Measurements from ENCODE around the gene RICTOR.

Gene RICTOR

GRCh38 chr5:39064450-39064849 is 9.7 kb downstream of the RICTOR start:
- ChIA-PET POLR2A (no interaction called here), CTCF (no interaction called here)
- DNase-seq (ENCODE audit: extremely low spot score): no peak

GRCh38 chr5:39063037-39063436 is 11.2 kb downstream of the RICTOR start:
- no peak for DNase-seq (ENCODE audit: extremely low spot score)
- POLR2A ChIA-PET: no interaction called here

More at GRCh38 chr5:39064450-39064849, 9.7 kb downstream of the RICTOR start:
- TF ChIP-seq SP1 (IDR thresholded peaks at IDR 0.05) (no peak), HDGF (IDR thresholded peaks at IDR 0.05; ENCODE audit: borderline replicate concordance) (no peak), ZNF384 (IDR thresholded peaks at IDR 0.05) (no peak), ELF4 (IDR thresholded peaks at IDR 0.05) (no peak), FOXA1 (IDR thresholded peaks at IDR 0.05) (no peak), TARDBP (IDR thresholded peaks at IDR 0.05) (no peak), CTBP1 (IDR thresholded peaks at IDR 0.05; ENCODE audit: borderline replicate concordance) (no peak), NFRKB (IDR thresholded peaks at IDR 0.05) (no peak), BHLHE40 (IDR thresholded peaks at IDR 0.05; ENCODE audit: borderline replicate concordance) (no peak), FOXK2 (IDR thresholded peaks at IDR 0.05) (no peak), SUZ12 (IDR thresholded peaks at IDR 0.05) (no peak), FOXM1 (IDR thresholded peaks at IDR 0.05; ENCODE audit: borderline replicate concordance) (no peak), L3MBTL2 (conservative IDR thresholded peaks at IDR 0.05) (no peak), PKNOX1 (IDR thresholded peaks at IDR 0.05) (no peak), ARNT (IDR thresholded peaks at IDR 0.05) (no peak)

GRCh38 chr5:39062530-39062929 is 11.7 kb downstream of the RICTOR start:
- DNase-seq (ENCODE audit: extremely low spot score): no peak

More at GRCh38 chr5:39063037-39063436, 11.2 kb downstream of the RICTOR start:
- TF ChIP-seq SP1 (IDR thresholded peaks at IDR 0.05) (no peak), HDGF (IDR thresholded peaks at IDR 0.05; ENCODE audit: borderline replicate concordance) (no peak), PKNOX1 (IDR thresholded peaks at IDR 0.05) (no peak), FOXA1 (IDR thresholded peaks at IDR 0.05) (no peak), LEF1 (IDR thresholded peaks at IDR 0.05; ENCODE audit: borderline replicate concordance) (no peak), BHLHE40 (IDR thresholded peaks at IDR 0.05; ENCODE audit: borderline replicate concordance) (no peak), NFRKB (IDR thresholded peaks at IDR 0.05) (no peak), SUZ12 (IDR thresholded peaks at IDR 0.05) (no peak), FOXM1 (IDR thresholded peaks at IDR 0.05; ENCODE audit: borderline replicate concordance) (no peak), ARNT (IDR thresholded peaks at IDR 0.05) (no peak), L3MBTL2 (conservative IDR thresholded peaks at IDR 0.05) (no peak), ZNF384 (IDR thresholded peaks at IDR 0.05) (no peak), FOXK2 (IDR thresholded peaks at IDR 0.05) (no peak), CTBP1 (IDR thresholded peaks at IDR 0.05; ENCODE audit: borderline replicate concordance) (no peak), ELF4 (IDR thresholded peaks at IDR 0.05) (no peak), TARDBP (IDR thresholded peaks at IDR 0.05) (no peak)
- CTCF ChIA-PET: no interaction called here

GRCh38 chr5:39062104-39062503 is 12.1 kb downstream of the RICTOR start:
- CTCF ChIA-PET: interaction anchor here (1.0 kb wide), 1 partner anchor 10 kb away, joined by 7 read pairs; no protein-coding TSS in a partner anchor
- POLR2A ChIA-PET: interaction anchor here (0.6 kb wide), 1 partner anchor 13 kb away, joined by 3 read pairs; no protein-coding TSS in a partner anchor
- DNase-seq (ENCODE audit: extremely low spot score): no peak
- TF ChIP-seq TARDBP (IDR thresholded peaks at IDR 0.05): no peak
- no peak for TF ChIP-seq NFRKB (IDR thresholded peaks at IDR 0.05)
- no peak for TF ChIP-seq CTBP1 (IDR thresholded peaks at IDR 0.05; ENCODE audit: borderline replicate concordance)
- TF ChIP-seq BHLHE40 (IDR thresholded peaks at IDR 0.05; ENCODE audit: borderline replicate concordance): no peak
- no peak for TF ChIP-seq SP1 (IDR thresholded peaks at IDR 0.05)
- TF ChIP-seq FOXA1 (IDR thresholded peaks at IDR 0.05): no peak
- TF ChIP-seq LEF1 (IDR thresholded peaks at IDR 0.05; ENCODE audit: borderline replicate concordance): no peak
- no peak for TF ChIP-seq HDGF (IDR thresholded peaks at IDR 0.05; ENCODE audit: borderline replicate concordance)
- TF ChIP-seq SUZ12 (IDR thresholded peaks at IDR 0.05): no peak
- TF ChIP-seq L3MBTL2 (conservative IDR thresholded peaks at IDR 0.05): no peak
- no peak for TF ChIP-seq PKNOX1 (IDR thresholded peaks at IDR 0.05)
- TF ChIP-seq ZNF384 (IDR thresholded peaks at IDR 0.05): no peak
- no peak for TF ChIP-seq ELF4 (IDR thresholded peaks at IDR 0.05)
- no peak for TF ChIP-seq FOXK2 (IDR thresholded peaks at IDR 0.05)
- TF ChIP-seq ARNT (IDR thresholded peaks at IDR 0.05): no peak
- no peak for TF ChIP-seq FOXM1 (IDR thresholded peaks at IDR 0.05; ENCODE audit: borderline replicate concordance)

More at GRCh38 chr5:39062530-39062929, 11.7 kb downstream of the RICTOR start:
- TF ChIP-seq FOXK2 (IDR thresholded peaks at IDR 0.05) (no peak), NFRKB (IDR thresholded peaks at IDR 0.05) (no peak), SP1 (IDR thresholded peaks at IDR 0.05) (no peak)
- POLR2A ChIA-PET: interaction anchor here (0.6 kb wide), 1 partner anchor 13 kb away, joined by 3 read pairs; no protein-coding TSS in a partner anchor
- CTCF ChIA-PET: interaction anchor here (1.0 kb wide), 1 partner anchor 10 kb away, joined by 7 read pairs; no protein-coding TSS in a partner anchor

GRCh38 chr5:39059064-39059463 is 15.1 kb downstream of the RICTOR start:
- TF ChIP-seq SUZ12 (IDR thresholded peaks at IDR 0.05) (no peak), FOXK2 (IDR thresholded peaks at IDR 0.05) (no peak), LEF1 (IDR thresholded peaks at IDR 0.05; ENCODE audit: borderline replicate concordance) (no peak), ELF4 (IDR thresholded peaks at IDR 0.05) (no peak), NFRKB (IDR thresholded peaks at IDR 0.05) (no peak), TARDBP (IDR thresholded peaks at IDR 0.05) (no peak), BHLHE40 (IDR thresholded peaks at IDR 0.05; ENCODE audit: borderline replicate concordance) (no peak), PKNOX1 (IDR thresholded peaks at IDR 0.05) (no peak), FOXM1 (IDR thresholded peaks at IDR 0.05; ENCODE audit: borderline replicate concordance) (no peak), HDGF (IDR thresholded peaks at IDR 0.05; ENCODE audit: borderline replicate concordance) (no peak), L3MBTL2 (conservative IDR thresholded peaks at IDR 0.05) (no peak), SP1 (IDR thresholded peaks at IDR 0.05) (no peak), FOXA1 (IDR thresholded peaks at IDR 0.05) (no peak), CTBP1 (IDR thresholded peaks at IDR 0.05; ENCODE audit: borderline replicate concordance) (no peak), ARNT (IDR thresholded peaks at IDR 0.05) (no peak), ZNF384 (IDR thresholded peaks at IDR 0.05) (no peak)
- POLR2A ChIA-PET: no interaction called here

More at GRCh38 chr5:39059064-39059463, 15.1 kb downstream of the RICTOR start:
- DNase-seq (ENCODE audit: extremely low spot score): no peak
- CTCF ChIA-PET: no interaction called here

Measured in HEK293T (cell line).